K562 (cell line): ENCODE data around the gene UPF1.

ENCODE experiments used
- POLR2A ChIP-seq: fragments of 450-650 bp; conservative IDR thresholded peaks from 2 replicates; pipeline ENCODE4 v1.6.1; 2016
- RB1 ChIP-seq: fragments of 450-650 bp; IDR thresholded peaks from 2 replicates; pipeline ENCODE4 v1.6.1; 2017; ENCODE audit warnings: low read depth, mild to moderate bottlenecking
- TF ChIP-seq, protein P1 (sequence below), 3 experiments: IDR thresholded peaks in 2 of 3; conservative IDR thresholded peaks in 1 of 3; 2 replicates each; pipeline ENCODE4 v1.5.1; 2011 to 2012; ENCODE audit warnings: low read length in 3 of 3, mild to moderate bottlenecking in 3 of 3, control low read depth in 2 of 3, improper control_type of control experiment in 1 of 3, inconsistent platforms in 1 of 3, low read depth in 1 of 3, mixed read lengths in 1 of 3, moderate library complexity in 1 of 3; ENCODE audit not compliant: insufficient read depth in 2 of 3

- TF ChIP-seq, protein P1, sequence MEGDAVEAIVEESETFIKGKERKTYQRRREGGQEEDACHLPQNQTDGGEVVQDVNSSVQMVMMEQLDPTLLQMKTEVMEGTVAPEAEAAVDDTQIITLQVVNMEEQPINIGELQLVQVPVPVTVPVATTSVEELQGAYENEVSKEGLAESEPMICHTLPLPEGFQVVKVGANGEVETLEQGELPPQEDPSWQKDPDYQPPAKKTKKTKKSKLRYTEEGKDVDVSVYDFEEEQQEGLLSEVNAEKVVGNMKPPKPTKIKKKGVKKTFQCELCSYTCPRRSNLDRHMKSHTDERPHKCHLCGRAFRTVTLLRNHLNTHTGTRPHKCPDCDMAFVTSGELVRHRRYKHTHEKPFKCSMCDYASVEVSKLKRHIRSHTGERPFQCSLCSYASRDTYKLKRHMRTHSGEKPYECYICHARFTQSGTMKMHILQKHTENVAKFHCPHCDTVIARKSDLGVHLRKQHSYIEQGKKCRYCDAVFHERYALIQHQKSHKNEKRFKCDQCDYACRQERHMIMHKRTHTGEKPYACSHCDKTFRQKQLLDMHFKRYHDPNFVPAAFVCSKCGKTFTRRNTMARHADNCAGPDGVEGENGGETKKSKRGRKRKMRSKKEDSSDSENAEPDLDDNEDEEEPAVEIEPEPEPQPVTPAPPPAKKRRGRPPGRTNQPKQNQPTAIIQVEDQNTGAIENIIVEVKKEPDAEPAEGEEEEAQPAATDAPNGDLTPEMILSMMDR (IDR thresholded peaks at IDR 0.05 in 2 of 3, conservative IDR thresholded peaks at IDR 0.05 in 1 of 3; ENCODE audit: insufficient read depth in 2 of 3, low read depth in 1 of 3, low read length in 3 of 3) = no peak
- TF ChIP-seq POLR2A = no peak
- no peak for TF ChIP-seq RB1
These were observed 12.2 kb downstream of the UPF1 start for GRCh38 chr19:18843960-18844359.
